ENCODE measurements around the gene C1RL. TPM values are rescaled to one million over a fixed set of nuclear protein-coding genes. Genes with fewer than 3 reads are reported as not detected.

Gene C1RL
- total and polyA plus RNA-seq, 4 donors, result 67.5 to 188 (median 124) TPM

GRCh38 chr12:7096979-7097378 is 12.0 kb downstream of the C1RL start (continued):
- TF ChIP-seq, protein P1, sequence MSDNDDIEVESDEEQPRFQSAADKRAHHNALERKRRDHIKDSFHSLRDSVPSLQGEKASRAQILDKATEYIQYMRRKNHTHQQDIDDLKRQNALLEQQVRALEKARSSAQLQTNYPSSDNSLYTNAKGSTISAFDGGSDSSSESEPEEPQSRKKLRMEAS (IDR thresholded peaks at IDR 0.05), result no peak
- TF ChIP-seq YY1 (IDR thresholded peaks at IDR 0.05), result no peak
- TF ChIP-seq, protein P2, sequence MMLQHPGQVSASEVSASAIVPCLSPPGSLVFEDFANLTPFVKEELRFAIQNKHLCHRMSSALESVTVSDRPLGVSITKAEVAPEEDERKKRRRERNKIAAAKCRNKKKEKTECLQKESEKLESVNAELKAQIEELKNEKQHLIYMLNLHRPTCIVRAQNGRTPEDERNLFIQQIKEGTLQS (IDR thresholded peaks at IDR 0.05), result no peak
- no peak for TF ChIP-seq RAD21 (IDR thresholded peaks at IDR 0.05)
- no peak for TF ChIP-seq CTCF (IDR thresholded peaks at IDR 0.05; ENCODE audit: low read depth, low read length, missing input control)

- H3K4me3 ChIP-seq (ENCODE audit: low read depth in 1 of 3, low read length in 3 of 3), result no peak overlapping the region
- peaks cover 3 to 25% (median 17%) of the 10 kb centered on the region in 4 donors for H3K36me3 ChIP-seq (ENCODE audit: control insufficient read depth in 4 of 4, insufficient read depth in 3 of 4, low read depth in 1 of 4, low read length in 3 of 4)
- DNase-seq (ENCODE audit: low spot score), result no peak
- H3K9me3 ChIP-seq (ENCODE audit: control insufficient read depth in 4 of 4, low read length in 3 of 4), result no peaks in the 10 kb centered on the region
- no peaks in the 10 kb centered on the region for H3K27me3 ChIP-seq (ENCODE audit: control insufficient read depth in 4 of 4, insufficient read depth in 4 of 4, low read length in 3 of 4)
- no peak for TF ChIP-seq SP1 (IDR thresholded peaks at IDR 0.05)
- TF ChIP-seq EGR1 (IDR thresholded peaks at IDR 0.05; ENCODE audit: low read depth in 2 of 2), result no peak
- TF ChIP-seq FOXA1 (IDR thresholded peaks at IDR 0.05), result no peak
- no peak for TF ChIP-seq JUND (IDR thresholded peaks at IDR 0.05)
- TF ChIP-seq REST (IDR thresholded peaks at IDR 0.05), result no peak
- TF ChIP-seq, protein P3, sequence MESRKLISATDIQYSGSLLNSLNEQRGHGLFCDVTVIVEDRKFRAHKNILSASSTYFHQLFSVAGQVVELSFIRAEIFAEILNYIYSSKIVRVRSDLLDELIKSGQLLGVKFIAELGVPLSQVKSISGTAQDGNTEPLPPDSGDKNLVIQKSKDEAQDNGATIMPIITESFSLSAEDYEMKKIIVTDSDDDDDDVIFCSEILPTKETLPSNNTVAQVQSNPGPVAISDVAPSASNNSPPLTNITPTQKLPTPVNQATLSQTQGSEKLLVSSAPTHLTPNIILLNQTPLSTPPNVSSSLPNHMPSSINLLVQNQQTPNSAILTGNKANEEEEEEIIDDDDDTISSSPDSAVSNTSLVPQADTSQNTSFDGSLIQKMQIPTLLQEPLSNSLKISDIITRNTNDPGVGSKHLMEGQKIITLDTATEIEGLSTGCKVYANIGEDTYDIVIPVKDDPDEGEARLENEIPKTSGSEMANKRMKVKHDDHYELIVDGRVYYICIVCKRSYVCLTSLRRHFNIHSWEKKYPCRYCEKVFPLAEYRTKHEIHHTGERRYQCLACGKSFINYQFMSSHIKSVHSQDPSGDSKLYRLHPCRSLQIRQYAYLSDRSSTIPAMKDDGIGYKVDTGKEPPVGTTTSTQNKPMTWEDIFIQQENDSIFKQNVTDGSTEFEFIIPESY (IDR thresholded peaks at IDR 0.05), result no peak
- TF ChIP-seq, protein P1 (IDR thresholded peaks at IDR 0.05), result no peak
- TF ChIP-seq HNF4A (conservative IDR thresholded peaks at IDR 0.05), result no peak
- no peak for TF ChIP-seq NR2F2 (IDR thresholded peaks at IDR 0.05)
- TF ChIP-seq, protein P2 (IDR thresholded peaks at IDR 0.05), result no peak
- peaks cover 2 to 21% (median 14%) of the 10 kb centered on the region in 4 donors for H3K4me1 ChIP-seq (ENCODE audit: control insufficient read depth in 4 of 4, insufficient read depth in 4 of 4, low read length in 3 of 4)
- H3K9ac ChIP-seq (ENCODE audit: low read depth in 1 of 2, low read length in 2 of 2), result no peak overlapping the region
- no peak overlapping the region for H3K27ac ChIP-seq (ENCODE audit: low read depth in 1 of 2, low read length in 2 of 2)
- 87% methylated on average over 26 of the region's 26 CpGs for WGBS
Observed at GRCh38 chr12:7096006-7096932, 12.7 kb downstream of the C1RL start.
